Muscle of arm (tissue), 12 donors: ENCODE results near the gene PITX3. TPM values are rescaled to one million over a fixed set of nuclear protein-coding genes. Genes with fewer than 3 reads are reported as not detected.
"Not testable (repeated sequence)": the region's sequence is repeated elsewhere in the genome, so short reads cannot be mapped to it uniquely, and the experiment has no call there.

Experiments used
- DNase-seq: peaks from one replicate; pipeline ENCODE4 v3.0.0-alpha.2; 2013
- polyA plus RNA-seq, 12 donors: library from polyadenylated mRNA; unstranded; fragments of 120-200 nt; gene quantifications; one replicate each; pipeline ENCODE4 v1.2.1, GENCODE V29; 2013; ENCODE audit not compliant: insufficient read length in 12 of 12

The PITX3 gene
- polyA plus RNA-seq, 12 donors: 7.0 to 26.2 (median 12.8) TPM; not detected in 1

- DNase-seq: peak; percentile 53
Observed at GRCh38 chr10:102230264-102230860, 10.9 kb downstream of the PITX3 start.

- DNase-seq: peak; percentile 80
Observed at GRCh38 chr10:102229810-102230263, 11.5 kb downstream of the PITX3 start.

GRCh38 chr10:102227050-102227449 is 14.3 kb downstream of the PITX3 start:
- DNase-seq: no peak

GRCh38 chr10:102226542-102226870 is 14.8 kb downstream of the PITX3 start:
- DNase-seq: no peak

- peak; percentile 94 for DNase-seq
Observed at GRCh38 chr10:102225646-102226541, 15.4 kb downstream of the PITX3 start, which contains the start of gene ELOVL3. Gene ELOVL3 (plus strand): TSS chr10:102226299. CDS start chr10:102226549, 250 bp downstream.

GRCh38 chr10:102222797-102223196 is 18.5 kb downstream of the PITX3 start:
- DNase-seq: no peak

- DNase-seq: no peak
Observed at GRCh38 chr10:102220612-102221011, 20.7 kb downstream of the PITX3 start.

- DNase-seq: no peak
Observed at GRCh38 chr10:102219370-102219769, 21.9 kb downstream of the PITX3 start.

GRCh38 chr10:102213599-102213998 is 27.7 kb downstream of the PITX3 start:
- not testable (repeated sequence) for DNase-seq

- DNase-seq: no peak
Observed at GRCh38 chr10:102211615-102212299, 29.6 kb downstream of the PITX3 start.

- no peak for DNase-seq
Observed at GRCh38 chr10:102208311-102209035, 32.8 kb downstream of the PITX3 start.

- DNase-seq: no peak
Observed at GRCh38 chr10:102202386-102202785, 38.9 kb downstream of the PITX3 start.

GRCh38 chr10:102200751-102201640 is 40.3 kb downstream of the PITX3 start:
- no peak for DNase-seq

- DNase-seq: no peak
Observed at GRCh38 chr10:102198027-102198426, 43.3 kb downstream of the PITX3 start.

- no peak for DNase-seq
Observed at GRCh38 chr10:102196893-102197292, 44.4 kb downstream of the PITX3 start.

GRCh38 chr10:102195296-102195870 is 45.9 kb downstream of the PITX3 start:
- DNase-seq: no peak

- no peak for DNase-seq
Observed at GRCh38 chr10:102191956-102192355, 49.4 kb downstream of the PITX3 start.

- not testable (repeated sequence) for DNase-seq
Observed at GRCh38 chr10:102188941-102189898, 52.1 kb downstream of the PITX3 start.

GRCh38 chr10:102188298-102188940 is 52.9 kb downstream of the PITX3 start:
- no peak for DNase-seq
